ENCODE data around the gene MOB2. TPM values are rescaled to one million over a fixed set of nuclear protein-coding genes. Genes with fewer than 3 reads are reported as not detected.

Gene MOB2
- total and polyA plus RNA-seq, 2 of the 13 experiments (the other 11 are each of a cell fraction or from before 2014, with no cell fraction given), result 21.8 to 27.7 TPM

DNA sequence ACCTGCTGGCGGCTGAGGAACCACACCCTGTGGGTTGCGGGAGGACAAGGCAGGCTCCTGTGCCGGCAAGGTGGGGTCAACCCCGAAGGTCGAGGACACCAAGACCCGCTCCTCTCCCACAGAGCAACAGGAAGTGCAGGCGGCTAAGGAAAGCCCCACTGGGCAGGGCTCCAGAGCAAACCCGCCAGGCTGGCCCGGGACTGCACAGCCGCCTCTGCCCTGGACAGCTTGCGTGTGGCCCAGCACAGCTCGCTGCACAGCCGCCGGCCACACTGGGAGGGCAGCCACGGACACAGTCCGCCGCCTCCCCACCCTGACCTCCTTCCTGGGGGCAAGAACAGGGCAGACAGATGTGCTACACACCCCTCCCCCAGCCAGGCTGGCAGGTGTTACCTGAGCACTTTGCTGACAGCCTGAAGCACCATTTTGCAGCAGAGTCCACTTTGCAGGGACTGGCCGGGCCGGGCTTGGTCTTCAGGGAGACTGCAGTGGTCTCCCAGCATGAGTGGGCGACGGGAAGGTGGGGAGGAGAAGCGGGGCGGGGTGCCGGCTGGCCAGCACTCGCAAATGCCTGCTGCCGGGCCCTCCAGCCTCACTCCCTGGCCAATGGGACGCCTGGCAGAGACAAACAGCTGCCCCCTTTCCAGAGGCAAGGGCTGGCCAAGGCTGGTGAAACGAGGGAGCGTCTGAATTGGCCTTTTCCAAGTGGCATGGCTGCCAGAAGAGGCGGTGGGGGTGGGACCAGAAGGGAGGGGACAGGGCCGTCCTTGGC, at the start of gene MOB2 (continued):
- peak; percentile 30; the same call in 1 of the 2 replicates for TF ChIP-seq ZNF687 (CRISPR knock-in tag; IDR thresholded peaks at IDR 0.05)

- Histone ChIP-seq H3K36me3 (replicated peaks in 1 of 2; ENCODE audit: control insufficient read depth in 1 of 2, insufficient read depth in 2 of 2, low read length in 2 of 2) (peaks cover 0 to 8% of the 10 kb centered on the region in 2 experiments; a peak in 1 of 5 replicates), H3K79me2 (ENCODE audit: insufficient read depth, low read length) (peaks cover 23% of the 10 kb centered on the region), H3K4me1 (ENCODE audit: insufficient read depth, low read length) (no peaks in the 10 kb centered on the region), H2AFZ (ENCODE audit: low read length) (no peak overlapping the region), H3K4me2 (ENCODE audit: low read depth, low read length) (no peak overlapping the region), H3K9ac (ENCODE audit: insufficient read depth, low read depth, low read length) (no peak overlapping the region), H3K27me3 (ENCODE audit: control insufficient read depth in 1 of 2, insufficient read depth in 2 of 2, low read length in 2 of 2) (peaks cover 4 to 9% of the 10 kb centered on the region in 2 experiments; a peak in 2 of 5 replicates), H3K4me3 (replicated peaks in 1 of 3; ENCODE audit: insufficient read depth in 1 of 3, low read depth in 2 of 3, low read length in 3 of 3) (no peak overlapping the region), H4K20me1 (ENCODE audit: insufficient read depth, low read length) (peaks cover 4% of the 10 kb centered on the region; the same call in 1 of the 2 replicates), H3K9me3 (ENCODE audit: low read length) (no peaks in the 10 kb centered on the region), H3K27ac (ENCODE audit: extremely low read length, insufficient read depth, low read length) (no peak overlapping the region)
- BruUV-seq (replicated peaks), result no TSS peak
- ChIA-PET POLR2A (no interaction called here), CTCF (ENCODE audit: low intra/inter-chr PET ratio, low total read pairs) (no interaction called here)
- ATAC-seq, result no peak
- no peak for FAIRE-seq
- intact Hi-C loops (cut with micrococcal nuclease; ENCODE audit: unreplicated experiment), result no loop called here
- in situ Hi-C loops (cut with HindIII; ENCODE audit: extremely low pct_ligation_motif_present, low pct_unique_long_range_greater_than_20kb), result no loop called here
- 98% methylated on average over 14 of the region's 14 CpGs for whole genome bisulfite sequencing (ENCODE audit: low lambda C conversion rate)
- DNase-seq (ENCODE audit: low spot score), result no peak
- TF ChIP-seq SAFB2 (CRISPR knock-in tag; IDR thresholded peaks at IDR 0.05; ENCODE audit: borderline replicate concordance, low read depth), result no peak
- TF ChIP-seq ELF1 (CRISPR knock-in tag; IDR thresholded peaks at IDR 0.05), result no peak
- TF ChIP-seq ZNF879 (CRISPR knock-in tag; IDR thresholded peaks at IDR 0.05), result no peak
- no peak for TF ChIP-seq IKZF1 (IDR thresholded peaks at IDR 0.05)
- no peak for TF ChIP-seq TOPORS (CRISPR knock-in tag; IDR thresholded peaks at IDR 0.05)
- no peak for TF ChIP-seq SNAI1 (CRISPR knock-in tag; IDR thresholded peaks at IDR 0.05; ENCODE audit: borderline replicate concordance)
- no peak for TF ChIP-seq TERF1 (CRISPR knock-in tag; IDR thresholded peaks at IDR 0.05)
- TF ChIP-seq CCAR2 (optimal IDR thresholded peaks at IDR 0.05; ENCODE audit: low read depth, low read length), result no peak
- TF ChIP-seq TRIM24 (CRISPR knock-in tag; IDR thresholded peaks at IDR 0.05), result no peak
- TF ChIP-seq, protein P1, sequence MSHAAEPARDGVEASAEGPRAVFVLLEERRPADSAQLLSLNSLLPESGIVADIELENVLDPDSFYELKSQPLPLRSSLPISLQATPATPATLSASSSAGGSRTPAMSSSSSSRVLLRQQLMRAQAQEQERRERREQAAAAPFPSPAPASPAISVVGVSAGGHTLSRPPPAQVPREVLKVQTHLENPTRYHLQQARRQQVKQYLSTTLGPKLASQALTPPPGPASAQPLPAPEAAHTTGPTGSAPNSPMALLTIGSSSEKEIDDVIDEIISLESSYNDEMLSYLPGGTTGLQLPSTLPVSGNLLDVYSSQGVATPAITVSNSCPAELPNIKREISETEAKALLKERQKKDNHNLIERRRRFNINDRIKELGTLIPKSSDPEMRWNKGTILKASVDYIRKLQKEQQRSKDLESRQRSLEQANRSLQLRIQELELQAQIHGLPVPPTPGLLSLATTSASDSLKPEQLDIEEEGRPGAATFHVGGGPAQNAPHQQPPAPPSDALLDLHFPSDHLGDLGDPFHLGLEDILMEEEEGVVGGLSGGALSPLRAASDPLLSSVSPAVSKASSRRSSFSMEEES (CRISPR knock-in tag; IDR thresholded peaks at IDR 0.05), result no peak
- TF ChIP-seq TGIF2 (CRISPR knock-in tag; IDR thresholded peaks at IDR 0.05), result no peak
- TF ChIP-seq ZNF691 (CRISPR knock-in tag; IDR thresholded peaks at IDR 0.05; ENCODE audit: borderline replicate concordance, low read depth), result no peak
Observed at GRCh38 chr11:1534682-1535081, 48.1 kb upstream of the MOB2 start.
